Kidney capillary endothelial cell (primary cell): ENCODE results near the gene NKX2-3.

ENCODE experiments used
- DNase-seq: peaks from one replicate; pipeline ENCODE4 v3.0.0-alpha.2; 2018; ENCODE audit warnings: low spot score

The NKX2-3 gene

DNA sequence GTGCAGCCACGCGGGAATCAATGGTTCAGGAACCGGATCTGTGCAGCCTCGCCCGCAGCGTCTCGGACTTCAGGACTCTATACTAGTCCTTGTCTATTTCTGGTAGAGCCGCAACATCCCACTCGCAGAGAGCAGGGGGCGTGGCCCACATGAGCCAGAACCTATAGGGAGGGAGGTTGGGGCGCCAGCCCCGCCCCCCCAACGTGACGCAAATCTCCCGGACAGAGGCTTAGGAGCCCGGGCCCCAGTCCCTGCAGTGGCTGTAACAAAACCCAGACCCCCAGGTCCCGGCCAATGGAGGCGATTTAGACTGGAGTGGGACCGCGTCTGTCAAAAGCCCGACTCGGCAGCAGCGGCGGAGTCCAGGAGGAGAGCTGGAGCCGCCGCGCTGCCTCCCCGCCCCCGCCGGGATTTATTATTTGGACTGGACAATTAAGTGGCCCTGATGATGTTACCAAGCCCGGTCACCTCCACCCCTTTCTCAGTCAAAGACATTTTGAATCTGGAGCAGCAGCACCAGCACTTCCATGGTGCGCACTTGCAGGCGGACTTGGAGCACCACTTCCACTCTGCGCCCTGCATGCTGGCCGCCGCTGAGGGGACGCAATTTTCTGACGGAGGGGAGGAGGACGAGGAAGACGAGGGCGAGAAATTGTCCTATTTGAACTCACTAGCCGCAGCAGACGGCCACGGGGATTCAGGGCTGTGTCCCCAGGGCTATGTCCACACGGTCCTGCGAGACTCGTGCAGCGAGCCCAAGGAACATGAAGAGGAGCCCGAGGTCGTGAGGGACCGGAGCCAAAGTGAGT lies at the start of gene NKX2-3:
NKX2-3 (plus strand) TSS at position 256 of the 809 bp plus-strand sequence; CDS start at position 446, 190 bp downstream.
- DNase-seq = no peak

DNA sequence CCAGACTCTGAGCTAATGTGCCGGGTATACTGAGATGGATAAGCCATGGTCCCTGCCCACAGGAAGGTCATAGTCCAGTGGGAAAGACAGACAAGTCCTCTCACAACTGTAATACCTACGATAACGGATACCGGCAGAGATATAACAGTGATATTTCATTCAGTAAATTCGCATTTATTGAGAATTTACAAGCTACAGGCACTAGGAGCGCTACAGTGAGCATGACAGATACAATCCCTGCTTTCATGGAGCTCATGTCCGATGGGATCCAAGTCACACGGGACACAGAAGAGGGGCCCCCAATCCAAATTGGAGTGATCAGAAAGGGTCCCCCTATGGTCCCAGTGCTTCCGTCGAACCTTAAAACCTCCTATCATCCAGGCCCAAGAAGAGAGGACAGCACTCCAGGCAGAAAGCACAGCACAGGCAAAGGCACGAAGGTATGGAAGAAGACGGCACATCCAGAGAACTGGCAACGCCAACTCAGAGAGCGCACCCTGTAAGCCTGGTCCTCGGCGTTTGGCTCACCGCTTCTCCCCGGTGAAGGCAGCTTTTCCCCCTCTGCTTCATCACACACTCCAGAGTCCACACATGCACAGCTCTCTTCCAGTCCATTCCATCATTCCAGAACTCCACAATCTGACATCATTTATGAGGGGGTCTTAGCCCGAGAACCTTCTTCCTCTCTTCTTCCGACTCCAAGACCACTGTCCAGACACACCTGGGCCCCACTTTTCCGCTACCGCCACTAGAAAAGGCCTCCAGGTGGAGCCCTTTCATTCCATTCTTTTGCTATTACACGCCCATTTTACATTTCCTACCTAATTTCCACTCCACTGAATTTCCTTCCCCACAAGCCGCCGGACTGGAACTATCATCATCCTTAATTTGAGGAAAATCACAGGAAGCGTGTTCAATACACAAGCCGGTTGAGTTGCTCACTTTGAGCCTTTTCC lies 47.8 kb upstream of the NKX2-3 start:
- no peak for DNase-seq

DNA sequence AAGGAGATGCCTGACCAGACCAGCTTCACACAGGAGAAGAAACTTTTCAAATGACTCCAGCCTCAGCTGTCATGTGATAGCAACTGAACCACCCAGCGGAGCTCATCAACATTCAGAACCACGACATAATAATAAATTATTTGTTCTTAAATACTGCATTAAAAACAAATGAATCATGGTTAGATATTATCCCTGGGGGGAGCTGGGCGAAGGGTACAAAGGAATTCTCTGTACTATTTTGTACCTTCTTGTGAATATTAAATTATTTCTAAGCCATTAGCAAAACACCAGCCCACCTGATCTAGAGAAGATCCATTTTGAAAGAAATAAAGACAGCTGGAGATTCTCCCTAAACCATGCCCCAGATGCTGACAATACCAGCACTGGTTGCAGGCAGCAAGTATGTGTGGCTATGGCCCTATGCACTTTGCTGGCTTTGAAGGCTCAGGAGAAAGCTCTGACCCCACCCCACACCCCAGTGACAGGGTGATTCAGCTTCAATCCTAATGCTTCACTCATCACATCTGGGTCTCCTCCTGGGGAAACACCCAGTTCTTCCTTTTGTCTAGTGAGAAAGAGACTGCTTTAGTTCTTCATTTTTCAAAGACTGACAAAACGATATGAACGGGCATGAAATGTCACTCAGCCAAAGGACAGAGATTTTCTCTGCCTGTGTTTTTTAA lies 45.5 kb upstream of the NKX2-3 start:
- DNase-seq = no peak

DNA sequence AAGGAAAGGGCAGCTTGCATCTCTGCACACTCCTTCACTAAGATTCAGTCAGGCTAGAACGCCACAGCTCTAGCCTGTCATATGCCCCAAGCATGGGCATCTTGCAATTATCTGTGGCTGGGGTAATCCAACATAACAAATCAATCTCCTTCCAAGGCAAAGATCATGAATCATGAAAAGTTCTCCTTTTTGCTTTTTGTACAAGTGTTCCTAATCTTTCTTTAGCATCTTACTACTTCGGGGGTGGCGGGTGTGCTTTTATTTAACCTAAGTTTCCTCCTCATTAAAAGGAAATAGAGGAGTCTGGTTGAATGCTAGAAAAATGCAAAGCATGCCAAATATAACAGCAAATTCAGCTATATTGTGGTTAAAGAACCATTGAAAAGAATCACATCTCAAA lies 43.5 kb upstream of the NKX2-3 start:
- DNase-seq = no peak

DNA sequence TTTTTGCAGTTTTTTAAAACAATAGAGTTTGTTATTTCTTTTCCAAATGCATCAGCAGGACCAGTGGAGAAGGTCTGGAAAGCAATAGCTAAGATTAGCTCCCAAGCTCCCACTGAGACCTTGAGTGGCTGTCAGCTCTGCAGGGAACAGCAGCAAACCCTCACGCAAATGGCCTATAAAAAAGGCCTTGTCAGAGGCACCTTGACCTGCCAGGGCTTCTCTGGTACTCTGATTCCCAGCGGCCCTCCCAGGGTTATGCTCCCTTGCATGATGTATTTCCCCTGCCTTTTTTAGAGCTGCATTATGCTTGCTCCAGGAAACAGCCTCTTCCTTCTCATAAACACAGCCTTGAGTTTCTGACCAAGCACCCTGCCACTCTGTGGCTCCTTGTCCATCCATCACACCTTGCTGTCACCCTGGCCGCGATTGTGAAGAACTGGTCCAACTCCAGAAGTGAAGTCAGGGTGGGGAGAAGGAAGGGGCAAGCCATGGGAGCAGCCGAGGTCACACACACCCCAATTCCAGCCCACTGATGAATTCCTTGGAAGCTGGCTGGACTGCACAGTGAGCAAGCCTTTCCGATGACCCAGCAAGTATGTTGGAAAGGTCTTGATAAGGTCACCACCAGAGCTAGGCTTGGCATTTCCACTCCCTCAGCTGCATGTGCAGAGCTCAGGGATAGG lies 35.3 kb upstream of the NKX2-3 start:
- DNase-seq = no peak

DNA sequence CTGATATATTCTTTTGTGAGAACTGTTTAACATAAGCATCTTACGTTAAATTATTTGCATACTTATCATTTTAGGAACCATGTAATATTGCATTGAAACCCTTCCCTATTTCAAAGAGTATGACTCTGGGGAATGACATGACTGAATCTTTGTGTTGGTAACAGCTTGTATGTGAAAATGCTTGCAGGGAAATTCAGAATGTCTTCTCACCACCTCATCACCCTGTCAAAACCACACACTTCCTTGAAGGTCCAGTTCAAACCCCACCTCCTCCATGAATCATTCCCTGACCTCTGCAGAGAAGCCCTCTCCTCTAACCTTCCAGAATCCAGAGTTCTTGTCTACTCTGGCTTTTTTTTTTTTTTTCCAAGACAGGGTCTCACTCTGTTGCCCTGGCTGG lies 26.3 kb upstream of the NKX2-3 start:
- DNase-seq = no peak

DNA sequence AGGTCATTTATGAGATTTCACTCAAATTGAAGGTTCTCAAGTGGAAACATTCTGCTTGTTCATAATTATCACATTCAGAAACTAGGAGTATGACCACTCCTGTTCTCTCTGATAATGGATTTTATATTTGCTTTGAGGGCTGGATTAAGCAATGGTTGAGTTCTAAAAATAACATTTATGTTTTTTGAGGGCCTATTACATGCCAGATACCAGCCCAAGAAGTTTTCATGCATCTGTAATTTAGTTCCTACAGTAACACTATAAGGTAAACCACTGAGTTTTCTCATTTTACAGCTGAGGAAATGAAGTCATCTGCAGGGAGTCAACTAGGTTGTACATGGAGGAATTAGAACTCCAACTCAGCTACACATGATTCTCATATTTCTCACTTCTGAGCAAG lies 25.5 kb upstream of the NKX2-3 start:
- no peak for DNase-seq

DNA sequence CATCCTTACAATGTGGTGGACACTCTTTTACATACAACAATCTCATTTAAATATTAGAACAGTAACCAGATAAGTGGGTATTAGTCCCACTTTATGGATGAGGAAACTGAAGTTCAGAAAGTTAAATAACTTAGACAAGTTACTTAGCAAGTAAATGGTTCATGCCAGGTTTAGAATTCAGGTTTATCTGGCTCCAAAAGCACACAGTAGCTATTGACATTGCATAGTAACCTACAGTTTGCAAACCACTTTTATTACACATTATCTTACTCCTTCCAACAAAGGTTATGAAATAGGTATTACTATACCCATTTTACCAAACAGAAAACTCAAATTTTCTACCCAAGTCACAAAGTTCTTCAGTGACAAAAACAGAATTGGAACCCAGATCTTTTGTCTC lies 19.7 kb upstream of the NKX2-3 start:
- DNase-seq = no peak

DNA sequence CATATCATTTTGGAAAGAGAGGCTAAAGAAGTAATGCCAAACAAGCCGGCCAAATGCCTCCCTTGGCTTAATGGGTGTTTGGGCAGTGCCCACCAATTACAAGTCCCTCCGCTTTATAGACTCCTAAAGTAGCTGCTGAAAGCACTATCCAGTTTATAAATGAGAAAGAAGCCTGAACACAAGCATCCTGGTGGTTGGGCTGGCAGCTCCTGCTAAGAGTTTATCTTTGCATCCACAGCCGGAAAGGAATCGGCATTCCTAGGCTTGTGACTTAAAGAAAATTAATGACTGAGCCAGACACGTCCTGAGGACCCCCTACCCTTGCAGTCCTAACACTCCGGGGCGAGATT lies 13.1 kb upstream of the NKX2-3 start:
- DNase-seq = no peak

DNA sequence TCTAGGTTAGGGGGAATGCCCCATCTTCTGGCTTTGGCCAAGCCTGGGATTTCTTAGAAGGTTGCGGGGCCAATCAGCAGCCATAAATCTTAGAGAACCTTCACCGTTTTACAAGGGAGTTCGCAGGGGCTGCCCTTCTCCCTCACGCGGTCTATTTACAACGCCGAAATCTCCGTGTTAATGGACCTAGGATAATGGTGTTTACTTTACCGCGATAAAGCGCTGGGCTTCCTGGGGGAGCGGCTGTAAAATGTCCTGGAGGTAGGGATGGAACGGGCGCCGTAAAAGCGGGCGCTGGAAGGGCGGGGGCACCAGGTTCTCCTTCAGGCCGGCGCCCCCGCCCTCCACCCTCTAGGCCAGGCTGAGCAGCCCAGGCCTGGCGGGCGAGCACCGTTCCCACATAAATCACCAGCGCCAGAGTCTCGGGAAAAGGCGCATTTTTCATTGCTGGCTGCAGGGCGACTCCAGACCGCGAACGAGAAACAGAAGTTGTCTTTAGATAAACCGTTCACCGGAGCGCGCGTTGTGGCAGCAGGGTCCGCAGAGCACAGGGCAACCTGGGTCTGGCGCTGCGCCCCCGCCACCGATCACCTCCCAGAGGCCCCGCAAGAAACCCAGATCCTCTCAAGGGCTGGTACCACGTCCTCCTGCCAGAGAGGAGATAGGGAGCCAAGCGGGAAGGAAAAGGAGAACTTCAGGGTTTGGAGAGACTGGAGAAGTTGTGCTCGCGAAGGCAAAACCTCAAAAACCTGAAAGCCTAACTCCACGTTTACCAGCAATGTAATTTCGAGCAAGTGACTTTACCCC lies 12.5 kb upstream of the NKX2-3 start:
- no peak for DNase-seq

DNA sequence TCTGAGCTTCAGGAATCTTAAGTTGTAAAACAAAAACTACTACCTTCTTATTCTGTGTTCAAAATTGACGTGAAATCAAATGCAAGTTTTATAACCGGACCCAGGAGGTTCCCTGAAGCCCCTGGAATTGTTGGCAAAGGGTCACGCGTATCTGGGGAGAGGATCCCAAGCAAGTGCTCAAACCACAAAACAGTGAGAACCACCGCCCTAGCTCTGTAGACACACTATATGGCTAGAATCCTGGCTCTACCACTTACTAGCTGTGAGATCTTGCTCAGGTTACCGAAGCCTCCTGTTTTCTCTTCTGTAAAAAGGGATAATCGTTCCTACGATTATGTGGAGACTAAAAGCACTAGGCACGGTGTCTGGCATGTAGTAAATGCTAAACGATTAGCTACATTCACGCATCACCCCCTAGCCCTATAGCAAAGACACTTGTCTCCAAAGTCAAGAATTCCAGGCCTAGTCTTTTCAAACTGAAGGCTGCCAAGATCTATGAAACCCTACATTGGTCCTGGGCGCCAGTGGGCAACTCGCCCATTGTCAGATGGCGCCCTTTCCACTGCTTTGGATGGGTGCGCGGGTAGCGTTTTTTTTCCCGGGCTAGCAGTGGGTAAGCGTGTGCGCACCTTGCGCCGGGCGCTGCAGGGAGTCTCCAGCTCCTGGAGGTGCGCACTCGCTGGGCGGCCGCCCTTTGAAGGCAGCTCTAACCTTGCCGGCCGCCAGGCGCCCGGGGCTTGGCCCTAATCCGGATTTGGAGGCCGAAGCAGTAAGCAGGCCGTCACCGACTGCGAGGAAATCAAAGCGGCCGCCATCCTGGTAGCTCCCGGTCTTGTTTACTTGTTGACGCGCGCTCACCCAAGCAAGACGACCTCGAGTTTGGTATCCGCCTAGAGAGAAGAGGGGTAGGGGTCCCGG lies 11.6 kb upstream of the NKX2-3 start:
- DNase-seq = no peak

DNA sequence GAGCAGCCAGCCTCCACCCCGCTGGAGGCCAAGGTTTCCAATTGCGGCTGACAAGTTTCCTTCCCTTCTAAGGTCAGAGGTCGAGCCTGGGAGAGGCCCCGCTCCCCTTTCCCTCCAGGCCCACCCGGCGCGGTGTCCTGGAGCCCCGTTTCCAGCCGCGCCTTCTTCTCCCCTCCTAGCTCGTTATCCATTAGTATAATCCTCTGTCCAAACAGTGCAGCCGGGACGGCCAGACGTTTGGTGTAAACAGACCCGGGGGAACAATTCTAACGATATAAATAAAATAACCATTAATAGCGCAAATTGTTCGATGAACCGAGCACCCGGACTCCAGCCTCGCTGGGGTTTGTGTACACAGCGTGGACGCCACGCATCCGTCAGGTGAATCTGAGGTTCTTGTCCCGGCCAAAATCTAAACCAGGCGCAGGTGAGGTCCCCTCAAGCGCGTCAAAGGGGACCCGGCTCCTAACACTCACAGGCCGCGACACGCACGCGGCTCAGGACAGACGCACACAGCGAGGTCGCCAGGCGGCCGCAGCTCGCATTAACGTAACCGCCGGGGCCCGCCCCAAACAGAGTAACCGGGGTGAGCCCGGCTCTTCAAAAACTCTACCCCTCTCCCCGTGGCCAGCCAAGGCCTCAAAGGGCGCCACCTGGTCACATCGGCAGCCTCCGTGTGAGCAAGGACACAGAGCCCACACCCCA lies 10.8 kb upstream of the NKX2-3 start:
- DNase-seq = no peak

DNA sequence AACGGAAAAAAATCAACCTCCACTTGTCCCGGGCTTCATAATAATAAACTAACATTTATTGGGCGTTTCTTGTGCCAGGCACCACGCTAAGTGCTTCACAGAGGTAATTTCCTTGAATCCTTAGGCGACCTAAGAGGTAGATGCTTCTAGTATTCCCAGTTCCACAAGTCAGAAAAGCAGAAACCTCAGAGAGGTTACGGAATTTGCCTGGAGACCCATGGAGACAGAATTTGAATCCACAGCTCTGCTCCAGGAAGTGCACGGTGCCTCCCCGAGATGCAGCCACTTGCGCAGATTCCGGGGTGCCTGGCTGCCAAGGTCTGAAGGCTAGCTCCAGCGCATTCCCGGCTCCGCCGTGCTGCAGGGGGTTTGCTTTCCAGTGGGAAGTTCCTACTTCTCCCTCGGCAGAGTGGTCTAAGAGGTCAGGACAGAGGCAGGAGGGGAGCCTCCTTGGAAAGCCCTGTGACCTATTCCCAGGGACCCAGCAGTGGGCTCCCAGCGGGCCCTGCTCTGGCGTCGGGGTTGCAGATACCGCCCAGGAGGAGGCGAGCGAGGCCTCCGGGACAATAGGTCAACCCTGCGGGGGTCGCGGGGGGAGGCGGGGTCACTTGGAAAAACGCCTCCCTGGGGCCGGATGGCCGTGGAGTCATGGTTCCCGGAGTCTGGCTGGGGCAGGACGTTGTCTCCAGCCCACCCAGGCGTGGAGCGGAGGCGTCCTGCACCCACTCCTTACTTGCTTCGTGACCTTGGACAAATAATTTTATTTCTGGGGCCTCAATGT lies 10.1 kb upstream of the NKX2-3 start:
- DNase-seq = no peak

DNA sequence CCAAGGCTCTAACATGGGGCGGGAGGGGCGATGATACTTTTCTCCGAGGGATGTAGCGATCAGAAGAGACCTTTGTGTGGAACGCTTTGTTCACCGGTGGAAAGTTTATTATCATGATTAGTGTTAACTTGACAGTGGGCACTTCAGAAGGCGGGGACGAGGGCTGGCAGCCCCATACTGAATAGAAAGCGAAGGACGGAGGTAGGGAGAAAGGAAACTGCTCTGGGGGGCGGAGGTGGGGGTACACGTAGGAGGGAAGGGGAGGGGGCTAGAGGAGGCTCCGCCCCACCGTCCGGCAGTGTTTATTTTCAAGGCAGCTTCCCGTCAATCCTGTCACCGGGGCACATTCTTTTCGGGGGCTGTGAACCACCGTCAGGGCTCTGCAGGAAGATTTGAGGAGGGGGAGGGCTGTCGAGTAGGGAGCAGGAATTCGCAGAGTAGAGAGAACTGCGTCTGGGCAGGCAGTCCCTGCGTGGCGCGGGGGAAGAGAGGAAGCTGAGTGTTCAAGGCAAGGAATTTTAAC lies 9.4 kb upstream of the NKX2-3 start:
- DNase-seq = no peak

DNA sequence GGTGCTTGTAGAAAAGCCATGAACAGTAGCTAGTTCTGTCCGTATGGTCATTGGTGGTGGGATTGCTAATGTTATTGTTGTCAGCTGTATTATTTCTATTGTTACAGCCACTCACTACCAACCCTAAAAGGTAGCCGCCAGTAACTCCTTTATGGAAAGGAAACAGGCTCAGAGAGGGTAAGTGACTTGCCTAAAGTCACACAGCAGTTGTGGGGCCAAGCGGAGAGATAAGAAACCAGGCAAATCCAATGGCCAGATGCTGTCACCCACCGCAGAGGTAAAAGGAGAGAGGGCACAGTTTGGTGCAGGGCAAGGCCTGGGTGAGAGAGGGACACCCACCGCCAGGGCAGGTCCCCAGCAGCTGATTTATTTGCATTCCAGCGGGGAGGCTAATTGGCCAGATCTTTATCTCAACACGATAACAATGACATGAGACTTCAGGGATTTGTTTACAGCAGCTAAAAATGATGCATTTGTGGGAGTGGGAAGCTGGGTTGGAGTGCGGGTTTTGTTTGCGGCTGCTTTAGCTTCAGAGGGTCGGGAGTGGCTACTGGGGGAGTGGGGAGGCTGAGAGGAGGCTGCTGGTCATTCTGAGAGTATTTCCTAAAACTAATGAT lies 8.6 kb upstream of the NKX2-3 start:
- DNase-seq = no peak

DNA sequence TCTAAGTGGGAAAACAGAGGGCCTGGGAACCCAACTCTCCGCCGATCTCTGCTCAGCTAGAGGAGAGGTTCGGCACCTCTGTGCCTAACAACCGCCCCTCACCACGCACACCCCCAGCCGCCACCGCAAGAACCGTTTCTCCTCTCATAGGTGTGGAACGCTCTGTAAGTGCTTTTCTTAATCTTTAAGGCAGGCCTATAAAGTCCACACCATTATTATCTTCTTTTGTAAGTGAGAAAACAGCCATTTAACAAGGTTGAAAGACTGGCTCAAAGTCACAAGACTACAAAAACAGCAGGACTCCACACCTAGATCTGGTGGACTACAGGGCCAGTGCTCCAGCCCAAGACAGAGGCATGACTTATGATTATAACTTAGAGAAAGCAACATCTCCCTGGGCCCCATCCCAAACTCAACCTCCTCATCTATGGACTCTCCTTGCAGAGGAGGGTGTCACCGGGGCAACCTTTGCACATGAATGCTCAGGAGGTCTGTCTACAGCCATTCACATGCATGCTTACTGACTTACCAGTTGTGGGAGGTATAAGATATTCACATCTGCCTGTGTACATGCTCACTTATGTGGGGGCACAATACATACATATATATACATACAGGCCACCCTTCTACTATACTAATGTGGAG lies 7.9 kb upstream of the NKX2-3 start:
- DNase-seq = no peak

DNA sequence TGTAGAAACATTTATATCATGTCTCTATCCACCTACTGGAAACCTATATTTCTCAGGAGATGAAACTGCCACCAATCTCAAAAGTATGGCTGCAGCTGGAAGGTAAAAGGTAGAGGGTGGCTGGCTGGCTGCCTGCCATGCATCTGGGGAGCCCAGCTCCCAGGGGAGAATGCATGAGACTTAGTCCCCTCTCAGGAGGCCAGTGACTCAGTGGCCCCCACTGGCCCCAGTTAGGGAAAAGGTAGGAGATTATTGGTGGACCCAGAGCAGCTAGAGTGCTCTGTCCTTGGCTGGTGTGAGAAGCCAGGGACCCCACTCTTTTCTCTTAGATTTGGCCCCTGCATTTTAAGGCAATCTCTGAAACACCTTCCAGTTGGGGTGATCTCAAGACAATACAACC lies 6.8 kb upstream of the NKX2-3 start:
- no peak for DNase-seq
